Right cardiac atrium (tissue), 5 donors: ENCODE results near the gene P2RX4. TPM values are rescaled to one million over a fixed set of nuclear protein-coding genes. Genes with fewer than 3 reads are reported as not detected.

Experiments used
- ATAC-seq, 2 donors: fragments of 200-7000 bp; cut with Tn5 transposase; one replicate each; pipeline versions ENCODE4 v1.8.0 to v1.9.1; 2020; ENCODE audit warnings: moderate library complexity in 2 of 2, mild to moderate bottlenecking in 1 of 2
- DNase-seq, 3 donors: peaks; one replicate each; pipeline ENCODE4 v3.0.0-alpha.2; 2020
- H3K27ac ChIP-seq: one replicate; pipeline ENCODE4 v1.5.1; 2013; ENCODE audit warnings: mild to moderate bottlenecking, low read length, control low read depth, moderate library complexity
- H3K27me3 ChIP-seq: one replicate; pipeline ENCODE4 v1.6.1; 2013; ENCODE audit not compliant: control insufficient read depth, insufficient read depth
- H3K4me1 ChIP-seq: one replicate; pipeline ENCODE4 v1.6.1; 2013; ENCODE audit warnings: low read length; ENCODE audit not compliant: control insufficient read depth, insufficient read depth
- H3K4me3 ChIP-seq: one replicate; pipeline ENCODE4 v1.5.1; 2013; ENCODE audit warnings: low read length, control low read depth
- H3K9me3 ChIP-seq: one replicate; pipeline ENCODE4 v1.6.1; 2013; ENCODE audit warnings: low read length; ENCODE audit not compliant: control insufficient read depth
- WGBS: extraction: QIAGEN DNeasy Blood & Tissue Kit; methylation state at CpG from one replicate; pipeline ENCODE4 v1.1.7; 2013; 5-methylcytosine and 5-hydroxymethylcytosine counted together
- intact Hi-C, 4 donors: fragments of 100-400 bp; cut with DNase I; formaldehyde crosslinking; loops; one replicate each; pipeline versions ENCODE4 v1.11.0 to v1.14.0; 2022 to 2023
- polyA plus RNA-seq: library from polyadenylated mRNA; stranded (reverse); fragments of 200-250 nt; gene quantifications from one replicate; pipeline ENCODE4 v1.2.3, GENCODE V29; 2013
- total RNA-seq, 4 donors: library from RNA; stranded (reverse); fragmentation: NEBNext Ultra II Directional; extraction: Animal tissue kit (Norgen Biotek cat#: 25700); gene quantifications; one replicate each; pipeline ENCODE4 v1.2.1, GENCODE V29; 2021
- donor health status: healthy with polysubstance abuse.
- donor health status: DM: no; HTN: yes; CAD: no.
- donor health status: DM: no; HTN: no; CAD: no.
- donor health status: DM: no; HTN: yes; CAD: no; lungs with severe emphysema.
- donor health status: DM: yes; HTN: yes; CAD: no.

The P2RX4 gene
- total and polyA plus RNA-seq, 5 donors = 6.1 to 10.6 (median 8.9) TPM

DNA sequence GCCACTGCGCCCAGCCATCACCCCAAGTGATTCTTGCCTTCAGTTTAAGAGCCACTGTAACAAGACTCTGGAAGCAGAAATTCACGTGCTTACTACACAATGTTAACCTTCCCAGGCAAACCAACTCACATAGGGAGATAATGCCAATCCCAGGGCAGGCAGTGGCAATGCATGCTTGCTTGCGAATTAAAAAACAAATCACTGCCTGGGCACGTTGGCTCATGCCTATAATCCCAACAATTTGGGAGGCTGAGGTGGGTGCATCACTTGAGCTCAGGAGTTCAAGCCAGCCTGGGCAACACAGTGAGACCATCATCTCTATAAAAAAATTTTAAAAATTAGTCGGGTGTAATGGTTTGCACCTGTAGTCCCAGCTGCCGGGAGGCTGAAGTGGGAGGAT is 37.8 kb upstream of the P2RX4 start:
- H3K4me1 ChIP-seq = no peaks in the 10 kb centered on the region
- no peak overlapping the region for H3K27ac ChIP-seq
- WGBS = 91% methylated on average over 6 of the region's 6 CpGs
- H3K4me3 ChIP-seq = no peak overlapping the region
- ATAC-seq (no peak), DNase-seq (no peak)
- intact Hi-C loops = no loop called here
- no peaks in the 10 kb centered on the region for H3K9me3 ChIP-seq
- no peaks in the 10 kb centered on the region for H3K27me3 ChIP-seq

DNA sequence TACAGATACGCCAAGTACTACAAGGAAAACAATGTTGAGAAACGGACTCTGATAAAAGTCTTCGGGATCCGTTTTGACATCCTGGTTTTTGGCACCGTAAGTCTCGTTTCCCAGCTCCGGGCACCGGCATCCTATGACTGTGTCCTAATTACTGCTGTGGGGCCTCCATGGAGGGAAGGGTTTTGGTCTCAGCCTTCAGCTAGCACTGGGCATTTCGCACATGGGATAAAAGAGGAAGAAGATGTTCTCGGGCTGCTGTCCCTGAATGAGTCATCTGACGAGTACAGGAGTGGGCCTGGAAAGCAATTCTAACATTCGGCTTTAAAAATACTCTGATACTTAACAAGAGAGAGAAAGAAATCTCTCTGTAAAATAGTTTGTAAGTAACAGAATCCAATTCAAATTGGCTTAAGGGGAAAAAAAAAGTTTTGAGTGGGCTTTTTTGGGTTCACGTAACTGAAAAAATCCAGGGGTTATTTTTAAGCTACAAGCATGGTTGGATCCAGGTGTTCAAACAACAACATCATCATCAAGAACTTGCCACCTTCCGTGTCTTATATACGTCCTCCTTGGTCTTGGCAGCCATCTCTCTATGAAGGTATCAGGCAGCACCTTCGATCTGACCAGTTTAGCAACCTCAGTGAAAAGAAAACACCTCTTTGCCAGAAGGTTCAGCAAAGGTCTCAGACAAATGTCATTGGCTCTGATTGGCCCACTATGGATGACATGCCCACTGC is 34.4 kb upstream of the P2RX4 start:
- intact Hi-C loops = no loop called here
- no peaks in the 10 kb centered on the region for H3K9me3 ChIP-seq
- 59% methylated on average over 16 of the region's 16 CpGs for WGBS
- H3K4me1 ChIP-seq = no peaks in the 10 kb centered on the region
- DNase-seq (peak in 1 of 3 donors; percentile 53), ATAC-seq (peak; percentile 75 to 79)
- no peak overlapping the region for H3K4me3 ChIP-seq
- H3K27me3 ChIP-seq = no peaks in the 10 kb centered on the region
- H3K27ac ChIP-seq = no peak overlapping the region

DNA sequence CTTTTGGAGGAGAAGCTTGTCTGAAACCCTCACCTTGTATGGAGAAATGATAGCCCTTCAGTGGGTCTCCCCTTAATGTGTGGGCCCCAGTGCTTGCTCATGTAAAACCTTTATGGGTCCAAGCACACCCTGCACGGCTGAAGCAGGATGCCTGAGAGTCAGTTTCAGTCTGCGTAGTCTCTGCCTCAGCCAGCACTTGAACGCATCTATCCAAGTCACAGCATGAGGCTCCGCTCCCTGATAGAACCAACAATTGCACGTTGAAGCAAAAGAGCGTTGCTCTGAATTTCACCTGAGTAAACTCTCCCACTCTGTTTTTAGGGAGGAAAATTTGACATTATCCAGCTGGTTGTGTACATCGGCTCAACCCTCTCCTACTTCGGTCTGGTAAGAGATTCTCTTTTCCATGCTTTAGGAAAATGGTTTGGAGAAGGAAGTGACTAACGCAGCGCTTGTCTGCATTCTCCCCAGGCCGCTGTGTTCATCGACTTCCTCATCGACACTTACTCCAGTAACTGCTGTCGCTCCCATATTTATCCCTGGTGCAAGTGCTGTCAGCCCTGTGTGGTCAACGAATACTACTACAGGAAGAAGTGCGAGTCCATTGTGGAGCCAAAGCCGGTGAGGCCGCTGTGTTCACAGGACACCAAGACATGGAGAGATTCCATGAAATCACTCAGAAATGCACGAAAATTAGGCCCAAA is 33.0 kb upstream of the P2RX4 start:
- intact Hi-C loops = no loop called here
- no peak for ATAC-seq
- H3K27ac ChIP-seq = no peak overlapping the region

DNA sequence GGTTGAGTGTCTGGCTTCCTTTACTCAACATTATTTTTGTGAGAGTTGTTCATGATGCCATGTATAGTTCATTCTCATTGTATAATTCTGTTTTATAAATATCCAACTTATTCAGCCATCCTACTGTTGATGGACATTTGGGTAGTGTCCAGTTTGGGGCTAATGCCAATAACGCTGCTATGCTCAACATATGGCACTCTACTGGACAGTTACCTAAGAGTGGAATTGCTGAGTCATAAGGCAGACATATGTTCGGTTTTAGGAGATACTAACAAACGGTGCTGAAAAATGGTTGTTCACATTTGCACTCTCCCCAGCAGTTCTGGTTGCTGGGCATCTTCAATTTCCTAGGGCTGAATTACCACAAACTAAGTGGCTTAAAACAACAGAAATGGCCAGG is 28.7 kb upstream of the P2RX4 start:
- 79% methylated on average over 3 of the region's 3 CpGs for WGBS
- Histone ChIP-seq H3K4me1 (no peaks in the 10 kb centered on the region), H3K9me3 (no peaks in the 10 kb centered on the region), H3K4me3 (no peak overlapping the region), H3K27ac (no peak overlapping the region), H3K27me3 (no peaks in the 10 kb centered on the region)
- no peak for DNase-seq
- intact Hi-C loops = no loop called here
- ATAC-seq = no peak

More for the DNA sequence above, 33.0 kb upstream of the P2RX4 start:
- Histone ChIP-seq H3K4me1 (no peaks in the 10 kb centered on the region), H3K4me3 (no peak overlapping the region), H3K27me3 (no peaks in the 10 kb centered on the region), H3K9me3 (no peaks in the 10 kb centered on the region)
- DNase-seq = no peak
- 82% methylated on average over 19 of the region's 19 CpGs for WGBS

DNA sequence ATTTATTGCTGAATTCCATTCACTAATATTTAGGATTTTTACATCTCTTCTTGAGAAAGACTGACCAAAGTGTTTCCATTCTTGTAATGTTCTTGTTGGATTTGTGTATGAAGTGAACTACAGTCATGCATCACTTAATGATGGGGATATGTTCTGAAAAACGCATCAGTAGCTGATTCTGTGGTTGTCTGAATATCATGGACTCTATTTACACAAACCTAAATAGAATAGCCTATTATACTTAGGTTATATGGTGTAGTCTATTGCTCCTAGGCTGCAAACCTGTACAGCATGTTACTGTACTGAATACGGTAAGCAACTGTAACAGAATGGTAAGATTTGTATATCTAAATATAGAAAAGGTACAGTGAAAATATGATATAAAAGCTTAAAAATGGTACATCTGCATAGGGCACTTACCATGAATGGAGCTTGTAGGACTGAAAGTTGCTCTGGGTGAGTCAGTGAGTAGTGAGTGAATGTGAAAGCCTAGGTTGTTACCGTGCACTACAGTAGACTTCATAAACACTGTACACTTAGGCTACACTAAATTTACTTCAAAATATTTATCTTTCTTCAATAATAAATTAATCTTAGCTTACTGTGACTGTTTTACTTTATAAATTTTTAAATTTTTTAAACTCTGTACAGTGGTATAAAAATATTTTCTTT is 27.6 kb upstream of the P2RX4 start:
- Histone ChIP-seq H3K27ac (no peak overlapping the region), H3K4me1 (no peaks in the 10 kb centered on the region), H3K9me3 (no peaks in the 10 kb centered on the region), H3K4me3 (no peak overlapping the region), H3K27me3 (no peaks in the 10 kb centered on the region)
- intact Hi-C loops = no loop called here
- ATAC-seq (no peak), DNase-seq (no peak)
- 86% methylated on average over 3 of the region's 3 CpGs for WGBS

DNA sequence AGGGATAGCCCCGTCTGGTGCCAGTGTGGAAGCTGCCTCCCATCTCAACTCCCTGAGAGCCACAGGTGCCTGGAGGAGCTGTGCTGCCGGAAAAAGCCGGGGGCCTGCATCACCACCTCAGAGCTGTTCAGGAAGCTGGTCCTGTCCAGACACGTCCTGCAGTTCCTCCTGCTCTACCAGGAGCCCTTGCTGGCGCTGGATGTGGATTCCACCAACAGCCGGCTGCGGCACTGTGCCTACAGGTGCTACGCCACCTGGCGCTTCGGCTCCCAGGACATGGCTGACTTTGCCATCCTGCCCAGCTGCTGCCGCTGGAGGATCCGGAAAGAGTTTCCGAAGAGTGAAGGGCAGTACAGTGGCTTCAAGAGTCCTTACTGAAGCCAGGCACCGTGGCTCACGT is 25.5 kb upstream of the P2RX4 start:
- no peaks in the 10 kb centered on the region for H3K27me3 ChIP-seq
- intact Hi-C loops = no loop called here
- ATAC-seq = no peak

DNA sequence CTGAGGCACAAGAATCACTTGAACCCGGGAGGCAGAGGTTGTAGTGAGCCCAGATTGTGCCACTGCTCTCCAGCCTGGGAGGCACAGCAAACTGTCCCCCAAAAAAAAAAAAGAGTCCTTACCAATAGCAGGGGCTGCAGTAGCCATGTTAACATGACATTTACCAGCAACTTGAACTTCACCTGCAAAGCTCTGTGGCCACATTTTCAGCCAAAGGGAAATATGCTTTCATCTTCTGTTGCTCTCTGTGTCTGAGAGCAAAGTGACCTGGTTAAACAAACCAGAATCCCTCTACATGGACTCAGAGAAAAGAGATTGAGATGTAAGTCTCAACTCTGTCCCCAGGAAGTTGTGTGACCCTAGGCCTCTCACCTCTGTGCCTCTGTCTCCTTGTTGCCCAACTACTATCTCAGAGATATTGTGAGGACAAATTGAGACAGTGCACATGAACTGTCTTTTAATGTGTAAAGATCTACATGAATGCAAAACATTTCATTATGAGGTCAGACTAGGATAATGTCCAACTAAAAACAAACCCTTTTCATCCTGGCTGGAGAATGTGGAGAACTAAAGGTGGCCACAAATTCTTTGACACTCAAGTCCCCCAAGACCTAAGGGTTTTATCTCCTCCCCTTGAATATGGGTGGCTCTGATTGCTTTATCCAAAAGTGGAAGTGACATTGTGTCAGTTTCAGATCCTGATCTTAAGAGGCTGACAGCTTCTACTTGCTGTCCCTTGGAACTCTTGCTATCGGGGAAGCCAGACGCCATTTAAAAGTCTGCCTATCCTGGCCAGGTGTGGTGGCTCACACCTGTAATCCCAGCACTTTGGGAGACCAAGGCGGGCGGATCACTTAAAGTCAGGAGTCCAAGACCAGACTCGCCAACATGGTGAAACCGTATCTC is 24.7 kb upstream of the P2RX4 start:
- H3K27ac ChIP-seq = no peak overlapping the region
- H3K4me3 ChIP-seq = no peak overlapping the region
- ATAC-seq (no peak), DNase-seq (no peak)
- no peaks in the 10 kb centered on the region for H3K9me3 ChIP-seq
- no peaks in the 10 kb centered on the region for H3K4me1 ChIP-seq
- H3K27me3 ChIP-seq = no peaks in the 10 kb centered on the region
- WGBS = 93% methylated on average over 7 of the region's 7 CpGs
- intact Hi-C loops = no loop called here

More for the DNA sequence above, 25.5 kb upstream of the P2RX4 start:
- no peak overlapping the region for H3K4me3 ChIP-seq
- WGBS = 87% methylated on average over 15 of the region's 15 CpGs
- H3K27ac ChIP-seq = no peak overlapping the region
- DNase-seq = no peak
- no peaks in the 10 kb centered on the region for H3K4me1 ChIP-seq
- H3K9me3 ChIP-seq = no peaks in the 10 kb centered on the region

DNA sequence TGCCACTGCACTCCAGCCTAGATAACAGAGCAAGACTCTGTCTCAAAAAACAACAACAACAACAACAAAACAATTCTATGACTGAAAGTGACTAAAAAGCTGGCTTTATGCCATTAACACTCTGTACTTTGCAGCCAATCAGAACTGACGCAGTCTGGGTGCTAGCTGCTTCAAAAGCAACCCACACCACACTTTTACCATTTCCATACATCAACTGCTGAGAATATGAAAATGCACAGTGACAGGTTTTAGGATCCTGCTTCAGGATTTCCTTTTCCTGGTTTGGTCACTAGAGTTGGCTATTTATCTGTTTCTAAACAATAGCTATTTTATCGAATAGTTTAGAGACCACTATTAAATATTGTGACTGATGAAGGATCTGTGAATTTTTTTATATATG is 23.1 kb upstream of the P2RX4 start:
- no peak overlapping the region for H3K27ac ChIP-seq
- no peaks in the 10 kb centered on the region for H3K9me3 ChIP-seq
- H3K4me1 ChIP-seq = peaks cover 3% of the 10 kb centered on the region
- intact Hi-C loops = no loop called here
- ATAC-seq = no peak
- no peaks in the 10 kb centered on the region for H3K27me3 ChIP-seq
- 75% methylated on average over 2 of the region's 2 CpGs for WGBS
- DNase-seq = no peak
- H3K4me3 ChIP-seq = no peak overlapping the region

DNA sequence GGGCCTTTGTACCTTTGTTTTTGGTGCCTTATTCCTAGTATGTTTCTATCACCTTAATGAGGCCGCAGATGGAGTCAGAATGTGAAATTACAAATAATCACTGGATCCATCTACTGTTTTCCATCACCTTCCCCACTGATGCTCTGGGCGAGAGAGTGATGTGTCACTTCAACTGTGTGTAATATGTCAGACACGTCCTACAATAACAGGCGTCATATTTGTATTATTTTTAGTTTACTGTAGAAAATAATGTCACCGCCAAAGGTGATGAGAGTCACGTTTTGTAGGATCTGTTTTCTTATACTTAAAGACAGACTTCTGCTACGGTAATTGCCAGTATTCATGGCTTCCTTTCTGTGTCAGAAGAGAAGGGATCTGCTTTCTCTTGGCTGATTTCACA is 22.4 kb upstream of the P2RX4 start:
- ATAC-seq (no peak), DNase-seq (no peak)
- intact Hi-C loops = no loop called here
- 72% methylated on average over 7 of the region's 7 CpGs for WGBS
- no peaks in the 10 kb centered on the region for H3K27me3 ChIP-seq
- no peak overlapping the region for H3K27ac ChIP-seq
- no peaks in the 10 kb centered on the region for H3K9me3 ChIP-seq
- peaks cover 3% of the 10 kb centered on the region for H3K4me1 ChIP-seq
- H3K4me3 ChIP-seq = no peak overlapping the region

DNA sequence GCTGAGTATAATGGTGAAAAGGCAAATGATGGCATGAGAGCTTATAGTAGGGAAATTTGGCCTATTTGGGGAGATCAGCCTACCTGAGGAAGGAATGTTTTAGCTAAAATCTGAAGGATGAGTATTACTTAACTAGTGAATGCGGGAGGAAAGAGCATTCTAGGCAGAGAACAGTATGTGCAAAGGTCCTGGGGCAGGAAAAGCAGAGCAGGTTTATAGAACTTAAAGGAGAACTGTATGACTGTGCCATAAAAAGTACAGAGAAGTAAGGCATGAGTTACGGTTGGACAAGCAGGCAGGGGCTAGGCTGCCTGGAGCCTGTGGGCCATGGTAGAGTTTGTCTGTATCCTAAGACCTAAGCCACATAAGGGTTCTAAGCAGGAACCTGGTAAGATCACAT is 21.7 kb upstream of the P2RX4 start:
- Histone ChIP-seq H3K27me3 (no peaks in the 10 kb centered on the region), H3K4me3 (no peak overlapping the region), H3K9me3 (no peaks in the 10 kb centered on the region), H3K4me1 (peaks cover 3% of the 10 kb centered on the region), H3K27ac (no peak overlapping the region)
- WGBS = 96% methylated on average over 2 of the region's 2 CpGs
- ATAC-seq (no peak), DNase-seq (no peak)
- intact Hi-C loops = no loop called here
